Germinal center (tissue), 1 donor: ENCODE results near the gene CCDC85B.

Source experiments
- DNase-seq: peaks from one replicate; pipeline ENCODE4 v3.0.0; 2012; ENCODE audit warnings: mixed read lengths, low spot score

Gene CCDC85B

DNA sequence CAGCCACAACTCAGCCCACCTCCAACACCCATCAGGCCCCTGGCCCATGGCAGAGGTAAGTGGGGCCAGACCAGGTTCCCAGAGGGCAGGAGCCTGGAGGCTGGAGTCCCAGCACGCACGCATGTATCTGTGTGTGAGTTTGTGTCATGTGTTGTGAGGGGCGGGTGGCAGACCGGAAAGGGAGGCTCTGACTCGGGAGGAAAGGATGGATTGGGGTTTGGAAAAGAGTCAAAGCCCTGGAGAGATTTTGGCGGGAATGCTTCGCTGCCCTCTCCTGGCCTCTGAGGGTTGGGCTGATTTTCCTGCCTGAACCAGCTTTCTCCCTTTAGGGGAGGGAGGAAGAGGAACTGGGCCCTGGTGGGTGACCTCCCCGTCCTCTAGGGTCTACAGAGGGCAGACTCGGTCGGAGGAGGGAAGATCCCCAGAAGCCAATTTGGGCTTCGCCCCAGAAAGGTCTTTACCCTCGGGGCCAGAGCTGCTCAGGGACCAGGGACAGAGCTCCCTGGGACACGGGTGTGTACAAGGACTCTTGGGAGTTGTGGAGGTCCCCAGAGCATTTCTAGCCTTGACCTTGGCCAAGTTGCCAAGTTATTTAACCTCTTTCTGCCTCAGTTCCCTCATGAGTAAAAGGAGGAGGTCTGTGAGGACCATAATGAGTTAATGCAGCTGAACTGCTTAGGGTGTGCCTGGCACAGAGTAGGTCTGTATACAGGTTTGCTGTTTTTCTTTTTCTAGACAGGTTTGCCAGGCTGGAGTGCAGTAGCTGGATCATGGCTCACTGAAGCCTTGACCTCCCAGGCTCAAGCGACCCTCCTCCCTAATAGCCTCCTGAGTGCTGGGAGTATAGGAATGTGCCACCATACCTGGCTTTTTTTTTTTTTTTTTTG lies 21.5 kb downstream of the CCDC85B start:
- no peak for DNase-seq

DNA sequence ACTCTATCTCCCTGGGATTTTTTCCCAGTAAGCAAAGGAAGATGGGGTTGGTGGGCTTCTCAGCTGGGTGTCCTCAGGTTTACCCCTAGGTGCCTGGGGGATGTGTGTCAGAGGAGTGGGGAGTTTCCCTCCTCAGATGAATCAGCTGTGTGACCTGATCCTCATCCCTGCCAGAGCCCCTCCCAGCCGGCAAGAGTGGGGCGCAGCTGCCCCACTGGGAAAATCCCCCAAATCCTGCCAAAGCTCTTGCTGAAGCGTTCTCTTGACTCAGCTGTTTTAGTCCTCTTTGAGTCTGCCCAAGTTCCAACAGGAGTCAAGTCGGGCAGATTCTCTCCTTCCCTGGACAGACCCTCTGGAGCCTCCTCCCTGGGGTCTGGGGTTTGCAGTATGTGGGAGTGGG lies 22.4 kb downstream of the CCDC85B start:
- no peak for DNase-seq

DNA sequence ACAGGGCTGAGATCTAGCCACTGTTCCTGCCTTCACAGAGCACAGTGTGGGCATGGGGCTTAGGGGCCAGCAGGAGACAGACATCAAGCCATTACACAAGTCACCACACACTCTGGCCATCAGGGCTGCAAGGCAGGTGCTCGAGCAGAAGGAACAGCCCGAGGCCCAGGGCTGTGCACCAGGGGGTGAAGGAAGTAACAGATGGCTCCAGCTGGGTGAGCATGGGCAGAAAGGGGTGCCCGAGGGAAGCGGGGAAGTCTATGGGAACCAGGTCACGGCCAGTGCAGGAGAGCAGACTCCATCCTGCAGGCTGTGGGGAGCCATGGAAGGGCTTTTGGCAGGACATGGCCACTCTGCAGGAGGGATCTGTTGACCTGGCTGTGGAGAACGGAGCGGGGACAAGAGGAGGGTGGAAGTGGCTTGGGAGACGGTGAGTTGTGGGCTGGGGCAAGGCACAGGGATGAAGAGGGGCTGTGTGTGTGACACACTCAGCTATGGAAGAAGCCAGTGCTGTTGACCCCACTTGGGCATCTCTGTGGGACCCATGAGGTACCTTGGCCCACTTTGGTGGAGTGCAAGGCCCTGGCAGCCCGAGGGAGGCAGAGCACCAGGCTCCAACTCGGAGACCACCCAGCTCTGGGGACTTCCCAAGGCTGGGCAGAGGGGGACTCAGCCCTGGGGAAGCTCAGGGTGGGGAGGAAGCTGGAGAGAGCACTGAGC lies 24.8 kb downstream of the CCDC85B start:
- DNase-seq = no peak

DNA sequence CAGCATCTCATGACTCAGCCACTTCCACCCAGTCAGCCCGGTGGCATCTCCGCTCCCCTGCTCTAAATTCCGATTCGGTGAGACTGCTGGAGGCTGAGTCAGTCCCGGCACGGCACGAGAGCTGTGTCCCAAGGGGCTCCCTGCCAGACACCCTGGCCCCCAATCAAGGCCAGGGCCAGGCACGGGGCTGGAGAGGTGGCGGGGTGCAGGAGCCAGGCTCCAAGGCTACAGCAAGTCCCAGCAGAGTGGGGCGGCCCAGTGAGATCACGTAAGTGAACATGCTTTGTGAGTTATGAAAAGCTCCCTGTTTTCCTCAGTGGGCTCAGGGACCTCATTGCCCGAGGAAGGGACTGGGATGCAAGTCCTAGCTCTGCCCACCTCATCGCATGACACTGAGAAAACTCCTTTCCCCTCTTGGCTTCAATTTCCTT lies 25.4 kb downstream of the CCDC85B start:
- DNase-seq = no peak

DNA sequence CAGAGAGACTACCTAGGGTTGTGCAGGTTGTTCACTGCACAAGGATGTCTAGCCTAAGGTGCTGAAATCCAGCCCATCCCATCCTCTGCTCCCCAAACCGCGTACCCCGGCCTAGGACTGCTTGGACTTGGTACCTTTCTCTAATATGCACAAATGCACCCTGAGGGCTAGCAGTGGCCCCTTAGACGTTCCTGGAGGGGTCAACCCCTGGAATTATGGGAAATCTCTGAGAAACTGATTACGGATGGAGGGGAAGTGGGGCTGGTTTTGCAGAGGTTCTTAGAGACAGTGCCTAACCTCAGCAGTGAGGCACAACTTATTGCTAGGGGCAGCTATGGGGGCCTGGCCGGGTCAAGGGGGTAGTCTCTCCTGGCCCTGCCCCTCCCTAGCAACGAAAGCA lies 25.9 kb downstream of the CCDC85B start:
- no peak for DNase-seq

DNA sequence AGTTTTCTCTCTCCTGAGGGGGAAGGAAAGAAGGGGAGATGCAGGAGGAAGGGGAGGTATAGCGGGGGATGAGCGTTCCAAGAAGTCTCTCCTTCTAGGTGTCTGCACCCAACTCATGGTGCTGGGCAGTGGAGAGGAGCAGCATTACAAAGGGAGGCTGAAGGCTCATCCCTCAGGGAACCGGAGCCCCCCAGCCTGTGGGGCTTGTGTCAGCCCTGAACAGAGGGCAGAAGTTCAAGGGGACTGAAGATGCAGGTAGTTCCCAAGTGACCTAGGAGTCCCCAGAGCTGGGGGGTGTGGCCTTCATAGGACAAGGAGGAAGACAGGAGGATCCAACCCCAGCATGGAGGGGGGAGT lies 26.6 kb downstream of the CCDC85B start:
- no peak for DNase-seq

DNA sequence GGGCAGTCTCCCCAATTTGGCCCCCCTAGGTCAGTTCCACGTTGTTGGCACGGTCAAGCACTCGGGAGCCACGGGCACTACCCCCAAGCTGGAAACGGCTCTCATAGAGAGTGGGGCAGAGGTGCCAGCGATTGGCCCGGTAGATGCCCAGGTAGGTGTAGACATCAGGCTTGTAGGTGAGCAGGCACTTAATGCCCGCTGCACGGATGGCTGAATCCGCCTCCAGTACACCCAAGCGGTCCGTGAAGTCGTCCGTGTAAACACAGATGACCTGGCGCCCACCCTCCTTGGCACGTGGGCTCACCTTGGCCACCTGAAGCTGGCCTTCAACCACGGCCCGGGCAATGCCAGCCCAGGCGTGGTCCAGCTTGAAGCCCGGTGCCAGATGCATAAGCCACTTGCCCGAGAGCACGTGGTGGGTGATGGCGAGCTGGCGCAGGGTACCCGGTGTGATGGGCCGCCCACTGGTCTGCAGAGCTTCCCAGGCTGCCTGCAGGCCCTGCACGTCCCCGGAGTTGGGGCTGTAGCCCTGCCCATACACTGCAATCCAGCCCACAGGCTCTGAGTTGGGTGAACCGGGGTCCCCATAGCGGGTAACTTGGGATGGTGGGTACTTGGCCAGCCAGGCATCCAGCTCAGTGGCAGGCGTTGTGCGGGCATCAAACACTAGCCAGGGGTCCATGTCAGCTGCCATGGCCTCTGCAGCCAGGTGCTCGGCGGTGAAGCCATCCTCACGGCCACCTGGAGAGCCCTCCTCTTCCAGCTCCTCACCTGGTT lies 27.1 kb downstream of the CCDC85B start:
- DNase-seq = no peak

DNA sequence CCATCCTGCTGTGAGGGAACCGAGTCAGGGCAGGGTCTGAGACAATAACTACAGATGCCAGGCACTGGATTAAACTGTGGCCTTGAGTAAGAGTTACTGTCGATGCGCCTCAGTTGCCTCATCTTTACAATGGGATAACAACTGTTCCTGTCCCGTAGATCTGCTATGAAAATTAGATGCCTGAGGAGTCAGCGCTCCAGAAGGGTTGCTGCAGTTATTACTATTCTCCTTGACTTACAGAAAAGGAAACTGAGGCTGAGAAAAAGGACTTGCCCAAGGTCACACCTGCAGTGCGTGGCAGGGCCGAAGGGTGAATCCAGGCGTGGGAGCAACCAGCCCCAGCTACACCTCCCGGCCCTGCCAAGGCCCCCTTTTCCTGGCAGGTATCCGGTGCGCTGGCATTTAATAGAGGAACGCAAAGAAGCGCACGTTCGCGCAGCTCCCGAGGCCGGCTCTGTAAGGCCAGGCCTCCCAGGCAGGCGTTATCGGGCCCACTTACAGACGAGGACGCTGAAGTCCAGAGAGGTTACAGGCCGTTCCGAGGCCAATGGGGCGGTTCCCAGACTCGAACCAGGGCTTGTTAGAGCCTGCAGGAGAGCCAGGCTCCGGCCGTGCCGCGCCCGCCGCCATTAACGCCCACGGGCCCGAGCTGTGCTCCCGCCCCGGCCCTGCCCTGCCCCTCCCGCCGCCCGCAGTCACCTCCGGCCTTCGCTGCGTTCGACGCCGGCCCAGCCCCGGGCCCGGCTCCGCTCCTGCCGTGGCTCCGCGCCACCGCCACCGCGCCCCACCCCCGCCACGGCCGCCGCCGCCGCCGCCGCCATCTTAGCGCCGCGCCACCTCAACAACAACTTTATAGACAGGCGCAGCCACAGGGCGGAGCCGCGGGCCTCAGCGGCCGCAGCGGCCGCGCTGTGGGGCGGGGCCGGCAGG lies 28.0 kb downstream of the CCDC85B start, which contains the start of gene C11orf68:
C11orf68 (minus strand) TSS at position 852 of the 930 bp plus-strand sequence; CDS start at position 821, 31 bp downstream.
- no peak for DNase-seq

DNA sequence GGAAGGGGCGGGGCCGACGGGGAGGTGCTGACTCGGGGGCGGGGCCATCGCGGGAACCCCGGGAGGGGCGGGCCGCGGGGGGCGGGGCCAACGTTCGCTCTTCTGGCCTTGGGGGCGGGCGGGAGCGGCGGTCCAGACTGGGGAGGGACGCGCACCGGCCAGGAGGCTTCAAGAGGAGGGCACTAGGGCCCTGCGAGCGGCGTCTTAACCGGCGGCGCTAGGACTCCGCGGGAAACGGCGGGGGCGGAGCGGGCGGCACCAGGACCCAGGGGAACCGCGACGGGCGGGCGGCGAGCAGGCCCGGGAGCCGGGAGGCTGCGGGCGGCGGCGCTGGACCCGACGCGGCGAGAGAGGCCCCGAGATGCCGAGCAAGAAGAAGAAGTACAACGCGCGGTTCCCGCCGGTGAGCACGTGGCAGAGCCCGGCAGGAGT lies 28.7 kb downstream of the CCDC85B start, which contains the start of gene DRAP1:
DRAP1 (plus strand) TSS at position 286 of the 432 bp plus-strand sequence; CDS start at position 362, 76 bp downstream.
- peak; percentile 99 for DNase-seq

DNA sequence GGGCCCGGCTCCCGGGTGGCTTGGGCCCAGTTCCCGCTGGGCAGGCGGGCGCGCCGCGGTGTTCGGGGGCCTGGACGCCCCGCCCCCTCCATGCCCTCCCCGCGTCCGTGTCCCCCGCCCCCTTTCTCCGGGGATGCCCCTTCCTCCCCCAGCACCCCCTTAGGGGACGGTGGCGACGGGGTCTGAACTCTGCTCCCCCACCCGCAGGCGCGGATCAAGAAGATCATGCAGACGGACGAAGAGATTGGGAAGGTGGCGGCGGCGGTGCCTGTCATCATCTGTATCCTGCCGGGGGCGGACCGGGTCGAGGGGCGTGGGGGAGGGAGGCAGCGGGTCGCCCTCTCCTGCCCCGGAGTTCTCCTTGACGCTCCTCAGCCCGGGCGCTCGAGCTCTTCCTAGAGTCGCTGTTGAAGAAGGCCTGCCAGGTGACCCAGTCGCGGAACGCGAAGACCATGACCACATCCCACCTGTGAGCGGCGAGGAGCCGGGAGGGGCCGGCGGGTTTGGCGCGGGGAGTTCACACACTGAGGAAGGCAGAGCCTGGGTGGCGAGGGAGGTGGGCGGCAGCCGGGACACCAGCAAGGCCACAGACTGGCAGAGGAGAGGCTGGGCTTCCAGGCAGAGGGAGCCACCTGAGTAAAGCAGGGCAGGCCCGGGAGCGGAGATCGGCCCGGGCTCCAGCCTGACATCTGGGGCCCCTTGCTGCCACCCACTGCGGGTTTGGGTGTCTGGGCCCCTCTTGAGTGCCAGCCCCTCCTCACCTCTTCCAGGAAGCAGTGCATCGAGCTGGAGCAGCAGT lies 29.3 kb downstream of the CCDC85B start:
- peak; percentile 65 for DNase-seq

DNA sequence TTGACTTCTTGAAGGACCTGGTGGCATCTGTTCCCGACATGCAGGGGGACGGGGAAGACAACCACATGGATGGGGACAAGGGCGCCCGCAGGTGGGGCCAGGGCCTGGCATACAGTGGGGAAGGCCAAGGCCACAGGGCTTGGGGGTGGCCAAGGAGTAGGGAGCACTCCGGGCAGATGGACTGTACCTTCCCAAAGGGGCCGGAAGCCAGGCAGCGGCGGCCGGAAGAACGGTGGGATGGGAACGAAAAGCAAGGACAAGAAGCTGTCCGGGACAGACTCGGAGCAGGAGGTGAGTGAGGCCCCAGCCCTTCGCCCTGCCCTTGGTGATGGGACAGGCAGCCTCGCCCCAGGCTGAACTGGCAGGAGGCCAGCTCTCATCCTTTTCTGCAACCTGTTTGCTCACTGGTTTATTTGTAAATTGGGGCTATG lies 29.9 kb downstream of the CCDC85B start:
- no peak for DNase-seq

DNA sequence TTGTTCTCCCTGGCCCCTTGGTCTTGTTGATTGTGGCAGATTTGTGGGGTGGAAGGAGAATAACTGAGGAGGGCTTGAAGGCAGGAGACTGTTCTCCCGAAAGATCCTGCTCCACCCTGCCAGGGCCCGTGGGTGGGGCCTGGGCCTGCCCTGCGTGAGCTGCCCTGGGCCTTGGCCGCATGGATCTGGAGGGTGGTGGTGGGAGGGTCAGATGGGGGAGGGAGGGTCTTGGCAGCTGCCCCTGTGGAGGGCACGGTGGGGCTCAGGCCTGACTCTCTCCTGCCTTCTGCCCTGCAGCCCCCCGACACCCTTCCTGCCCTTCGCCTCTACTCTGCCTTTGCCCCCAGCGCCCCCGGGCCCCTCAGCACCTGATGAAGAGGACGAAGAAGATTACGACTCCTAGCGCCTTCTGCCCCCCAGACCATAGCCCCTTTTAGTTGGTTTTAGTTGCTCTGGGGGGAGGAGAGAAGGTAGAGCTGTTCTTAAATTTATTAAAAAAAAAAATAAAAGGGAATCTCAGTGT lies 30.6 kb downstream of the CCDC85B start:
- no peak for DNase-seq

DNA sequence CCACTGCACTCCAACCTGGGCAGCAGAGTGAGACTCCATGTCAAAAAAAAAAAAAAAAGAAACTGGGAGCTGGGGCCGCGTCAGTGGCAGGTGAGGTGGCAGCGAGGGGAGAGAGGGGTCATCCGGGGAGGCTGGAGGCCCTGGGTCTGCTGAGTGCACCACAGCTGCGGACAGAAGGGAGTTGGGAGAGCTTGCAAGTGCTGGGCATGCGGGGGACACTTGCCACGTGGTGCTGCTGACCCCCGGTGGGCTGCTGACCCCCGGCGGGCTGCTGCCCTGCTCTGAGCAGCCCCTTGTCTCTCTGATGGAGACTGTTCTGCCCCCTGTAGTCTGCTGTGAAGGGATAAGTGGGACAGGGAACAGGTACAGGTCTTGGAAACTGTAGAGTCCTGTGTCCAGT lies 31.4 kb downstream of the CCDC85B start:
- DNase-seq = no peak

DNA sequence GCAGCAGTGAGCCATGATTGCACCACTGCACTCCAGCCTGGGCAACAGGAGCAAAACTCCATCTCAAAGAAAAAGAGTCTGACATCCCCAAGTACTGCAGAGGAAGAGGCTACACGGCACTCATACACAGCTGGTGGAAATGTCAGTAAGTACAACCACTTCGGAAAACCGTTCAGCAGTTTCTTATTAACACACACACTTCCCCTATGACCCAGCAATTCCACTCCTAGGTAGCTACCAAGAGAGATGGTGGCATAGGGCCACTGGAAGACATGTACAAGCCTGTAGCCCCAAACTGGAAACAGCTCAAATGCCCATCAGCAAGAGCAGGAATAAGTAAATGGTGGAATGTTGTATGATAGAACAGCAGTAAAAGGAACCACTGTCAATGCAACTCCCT lies 32.1 kb downstream of the CCDC85B start:
- DNase-seq = no peak

DNA sequence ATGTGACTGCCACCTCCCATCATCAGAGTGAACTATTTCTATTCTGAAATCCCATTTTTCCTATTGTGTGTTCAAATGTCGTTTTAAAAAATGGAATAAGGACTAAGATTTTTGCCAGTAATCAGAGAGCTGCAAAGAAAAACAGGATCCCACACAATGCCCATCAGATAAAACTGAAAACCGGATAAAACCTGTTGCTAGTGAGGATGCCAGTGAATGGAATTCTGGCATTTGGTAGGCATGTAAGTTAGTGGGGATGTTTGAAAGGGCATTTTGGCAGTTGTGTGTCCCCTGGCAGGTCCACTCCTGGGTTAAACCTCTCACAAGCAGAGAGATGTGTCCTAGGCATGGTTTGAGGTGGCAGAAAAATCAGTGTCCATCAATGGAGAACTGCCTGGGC lies 34.9 kb downstream of the CCDC85B start:
- DNase-seq = no peak

DNA sequence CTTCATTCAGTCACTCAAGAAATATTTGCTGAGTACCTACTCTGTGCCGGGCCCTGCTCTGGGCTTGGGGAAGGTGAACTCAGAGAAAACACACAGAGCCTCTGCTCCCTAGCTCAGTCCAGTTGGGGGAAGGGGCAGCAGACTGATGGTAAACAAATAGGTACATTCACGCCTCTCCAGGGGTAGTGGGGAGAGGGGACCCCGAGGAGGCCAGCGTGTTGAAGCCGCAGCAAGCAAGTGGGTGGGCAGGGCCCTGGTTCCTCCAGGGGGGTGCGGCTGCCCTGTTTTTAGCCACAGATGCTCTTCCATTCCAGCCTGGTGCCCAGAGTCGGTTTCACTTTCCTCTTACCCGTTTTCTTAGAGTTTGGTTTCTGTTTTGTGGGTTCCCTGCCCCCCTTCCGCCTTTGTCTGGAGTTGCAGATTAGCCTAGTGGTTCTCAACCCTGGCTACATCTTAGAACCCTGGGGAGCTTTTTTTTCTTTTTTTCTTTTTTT lies 37.5 kb downstream of the CCDC85B start:
- DNase-seq = peak; percentile 89

DNA sequence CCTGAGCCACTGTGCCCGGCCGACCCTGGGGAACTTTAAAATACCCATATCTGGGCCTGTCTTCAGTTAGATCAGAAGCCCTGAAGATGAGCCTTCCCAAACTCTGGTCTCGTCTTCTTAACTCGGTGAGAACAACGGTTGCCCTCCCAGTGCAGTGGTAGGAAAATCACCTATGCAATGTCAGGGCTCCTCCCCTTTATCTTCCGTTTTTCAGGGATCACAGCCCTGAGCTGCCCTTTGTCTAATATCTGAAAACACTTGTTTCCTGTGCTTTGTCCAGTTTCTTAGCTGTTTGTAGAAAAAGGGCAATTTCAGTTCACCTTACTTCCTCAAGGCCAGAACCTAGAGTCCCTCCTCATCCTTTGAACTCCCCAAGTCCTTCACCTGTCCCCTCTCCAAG lies 38.2 kb downstream of the CCDC85B start:
- DNase-seq = no peak

DNA sequence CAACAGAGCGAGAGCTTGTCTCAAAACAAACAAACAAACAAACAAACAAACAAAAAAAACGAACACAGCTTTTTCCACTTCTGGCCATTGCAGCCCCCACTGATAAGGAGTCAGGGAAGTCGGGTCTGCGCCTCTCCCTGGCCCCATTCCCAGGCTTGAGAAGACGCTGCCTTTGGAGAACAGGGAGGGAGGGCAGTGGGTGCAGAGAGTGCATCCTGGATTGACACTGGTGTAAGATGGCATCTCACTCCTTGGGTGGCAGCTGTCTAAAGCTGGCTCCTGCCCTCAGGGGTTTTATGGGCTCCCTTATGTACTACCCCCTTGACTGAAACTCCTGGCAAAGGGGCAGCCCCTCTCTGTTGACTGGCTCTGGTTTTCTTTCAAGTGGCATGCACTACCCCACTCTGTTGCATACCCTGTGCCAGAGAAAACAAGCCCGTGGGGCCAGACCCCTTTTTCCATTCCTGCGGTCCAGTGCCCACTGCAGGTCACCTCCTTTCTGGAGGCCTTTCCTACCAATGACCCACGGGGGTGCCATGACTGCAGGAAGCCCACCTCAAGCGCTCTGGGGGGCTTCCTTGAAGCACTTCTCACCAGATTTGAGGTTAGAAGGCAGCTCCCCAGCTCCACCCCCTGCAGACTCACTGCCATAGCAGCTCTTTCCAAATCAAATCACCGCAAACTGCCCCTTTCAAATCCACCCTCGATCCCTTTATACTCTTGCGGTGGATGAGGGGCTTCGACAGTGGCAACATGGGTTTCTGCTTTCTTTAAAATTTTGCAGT lies 41.5 kb downstream of the CCDC85B start:
- no peak for DNase-seq

DNA sequence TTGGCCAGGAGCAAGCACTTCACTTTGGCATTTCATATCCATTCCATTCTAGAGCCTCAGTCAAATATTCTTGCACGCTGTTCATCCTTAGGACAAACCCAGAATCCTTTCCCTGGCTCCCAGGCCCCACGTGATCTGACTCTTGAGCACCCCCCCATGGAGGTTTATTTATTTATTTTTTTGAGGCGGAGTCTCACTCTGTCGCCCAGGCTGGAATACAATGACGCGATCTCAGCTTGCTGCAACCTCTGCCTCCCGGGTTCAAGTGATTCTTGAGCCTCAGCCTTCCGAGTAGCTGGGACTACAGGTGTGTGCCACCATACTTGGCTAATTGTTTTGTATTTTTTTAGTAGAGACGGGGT lies 42.1 kb downstream of the CCDC85B start:
- DNase-seq = no peak
